ENCODE data around the gene APOL5. TPM values are rescaled to one million over a fixed set of nuclear protein-coding genes. Genes with fewer than 3 reads are reported as not detected.

The APOL5 gene
- total RNA-seq, 1 donor from 2014 or later, result not detected

DNA sequence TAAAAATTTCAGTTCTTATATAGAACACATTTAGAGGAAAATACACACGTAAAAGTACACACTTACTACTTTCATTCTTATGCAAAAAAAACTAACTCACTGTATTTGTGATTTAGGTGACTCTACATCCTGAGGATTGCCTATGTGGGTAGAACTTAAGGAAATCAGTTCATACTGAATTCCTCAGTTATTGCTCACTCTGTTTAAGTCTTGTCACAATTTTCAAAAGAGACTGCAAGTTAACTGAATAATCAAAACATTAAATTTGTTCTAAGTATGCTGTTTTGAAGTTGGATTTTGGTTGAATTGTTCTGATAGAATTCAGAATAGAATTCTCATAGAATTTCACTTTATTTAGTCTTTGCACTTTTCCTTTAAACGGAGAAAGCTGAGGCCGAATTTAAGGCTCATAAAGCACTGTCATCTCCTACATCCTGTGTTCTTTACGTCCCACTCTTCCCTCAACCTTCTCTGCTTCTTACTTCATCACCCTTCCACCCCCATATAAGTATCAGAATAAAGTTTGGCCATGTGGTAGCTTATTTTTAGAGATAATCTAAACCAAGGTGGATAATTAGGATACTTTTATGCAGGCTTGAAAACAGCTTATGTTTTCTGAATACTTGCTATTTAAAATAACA is 59.8 kb downstream of the APOL5 start:
- DNase-seq (ENCODE audit: low read depth, low spot score), result no peak
- Mint-ChIP-seq H3K36me3 (ENCODE audit: low read depth) (no peaks in the 10 kb centered on the region), H3K4me1 (no peaks in the 10 kb centered on the region), H3K9me3 (no peaks in the 10 kb centered on the region), H3K27ac (ENCODE audit: unreplicated experiment) (no peak overlapping the region), H3K27me3 (ENCODE audit: low read depth) (no peaks in the 10 kb centered on the region), H3K4me3 (no peak overlapping the region)
- TF ChIP-seq, protein P1, sequence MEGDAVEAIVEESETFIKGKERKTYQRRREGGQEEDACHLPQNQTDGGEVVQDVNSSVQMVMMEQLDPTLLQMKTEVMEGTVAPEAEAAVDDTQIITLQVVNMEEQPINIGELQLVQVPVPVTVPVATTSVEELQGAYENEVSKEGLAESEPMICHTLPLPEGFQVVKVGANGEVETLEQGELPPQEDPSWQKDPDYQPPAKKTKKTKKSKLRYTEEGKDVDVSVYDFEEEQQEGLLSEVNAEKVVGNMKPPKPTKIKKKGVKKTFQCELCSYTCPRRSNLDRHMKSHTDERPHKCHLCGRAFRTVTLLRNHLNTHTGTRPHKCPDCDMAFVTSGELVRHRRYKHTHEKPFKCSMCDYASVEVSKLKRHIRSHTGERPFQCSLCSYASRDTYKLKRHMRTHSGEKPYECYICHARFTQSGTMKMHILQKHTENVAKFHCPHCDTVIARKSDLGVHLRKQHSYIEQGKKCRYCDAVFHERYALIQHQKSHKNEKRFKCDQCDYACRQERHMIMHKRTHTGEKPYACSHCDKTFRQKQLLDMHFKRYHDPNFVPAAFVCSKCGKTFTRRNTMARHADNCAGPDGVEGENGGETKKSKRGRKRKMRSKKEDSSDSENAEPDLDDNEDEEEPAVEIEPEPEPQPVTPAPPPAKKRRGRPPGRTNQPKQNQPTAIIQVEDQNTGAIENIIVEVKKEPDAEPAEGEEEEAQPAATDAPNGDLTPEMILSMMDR (conservative IDR thresholded peaks at IDR 0.05), result no peak

Other genes starting within 250 kb of the APOL5 start
- not detected in 2 replicates for gene RASD2, start 177.0 kb upstream of the APOL5 start, total RNA-seq
- not detected in 2 replicates for gene MB, start 100.5 kb upstream of the APOL5 start, total RNA-seq
- gene APOL6, start 69.4 kb upstream of the APOL5 start, total RNA-seq, result 0.02 TPM in 1 of 2 replicates, not detected in the other